Fibroblast of the conjunctiva (primary cell): Measurements from ENCODE around the gene TUBA3C.
"Not testable (repeated sequence)": the region's sequence is repeated elsewhere in the genome, so short reads cannot be mapped to it uniquely, and the experiment has no call there.

Experiments used
- DNase-seq: peaks from one replicate; pipeline ENCODE4 v3.0.0-alpha.2; 2010; ENCODE audit warnings: low read depth

The TUBA3C gene

GRCh38 chr13:19181621-19182485 lies at the start of gene TUBA3C:
TSS of gene TUBA3C (minus strand) at chr13:19181824. CDS start at chr13:19181747, 77 bp downstream.
- no peak for DNase-seq

- not testable (repeated sequence) for DNase-seq
Observed at GRCh38 chr13:19207413-19207812, 25.8 kb upstream of the TUBA3C start.

GRCh38 chr13:19192622-19193021 lies 11.0 kb upstream of the TUBA3C start:
- not testable (repeated sequence) for DNase-seq

- not testable (repeated sequence) for DNase-seq
Observed at GRCh38 chr13:19189911-19190310, 8.3 kb upstream of the TUBA3C start.

- DNase-seq = not testable (repeated sequence)
Observed at GRCh38 chr13:19189368-19189767, 7.7 kb upstream of the TUBA3C start.

GRCh38 chr13:19185865-19186645 lies 4.4 kb upstream of the TUBA3C start:
- DNase-seq = no peak

GRCh38 chr13:19185086-19185864 lies 3.7 kb upstream of the TUBA3C start:
- DNase-seq = no peak

GRCh38 chr13:19184176-19184575 lies 2.6 kb upstream of the TUBA3C start:
- DNase-seq = no peak

GRCh38 chr13:19183676-19184075 lies 2.1 kb upstream of the TUBA3C start:
- DNase-seq = no peak

GRCh38 chr13:19182536-19182935 lies 912 bp upstream of the TUBA3C start:
- DNase-seq = no peak

GRCh38 chr13:19181021-19181620 lies 503 bp downstream of the TUBA3C start:
- DNase-seq = no peak

- DNase-seq = no peak
Observed at GRCh38 chr13:19179916-19180315, 1.7 kb downstream of the TUBA3C start.

- DNase-seq = no peak
Observed at GRCh38 chr13:19178901-19179593, 2.6 kb downstream of the TUBA3C start.

GRCh38 chr13:19176981-19177776 lies 4.4 kb downstream of the TUBA3C start:
- DNase-seq = not testable (repeated sequence)

GRCh38 chr13:19173752-19174151 lies 7.9 kb downstream of the TUBA3C start:
- DNase-seq = no peak

- DNase-seq = no peak
Observed at GRCh38 chr13:19172647-19173030, 9.0 kb downstream of the TUBA3C start.

- DNase-seq = no peak
Observed at GRCh38 chr13:19172007-19172646, 9.5 kb downstream of the TUBA3C start.

GRCh38 chr13:19171563-19171962 lies 10.1 kb downstream of the TUBA3C start:
- DNase-seq = no peak

- DNase-seq = no peak
Observed at GRCh38 chr13:19169991-19170390, 11.6 kb downstream of the TUBA3C start.

GRCh38 chr13:19169496-19169895 lies 12.1 kb downstream of the TUBA3C start:
- no peak for DNase-seq
